ENCODE measurements around the gene TCEA3.

DNA sequence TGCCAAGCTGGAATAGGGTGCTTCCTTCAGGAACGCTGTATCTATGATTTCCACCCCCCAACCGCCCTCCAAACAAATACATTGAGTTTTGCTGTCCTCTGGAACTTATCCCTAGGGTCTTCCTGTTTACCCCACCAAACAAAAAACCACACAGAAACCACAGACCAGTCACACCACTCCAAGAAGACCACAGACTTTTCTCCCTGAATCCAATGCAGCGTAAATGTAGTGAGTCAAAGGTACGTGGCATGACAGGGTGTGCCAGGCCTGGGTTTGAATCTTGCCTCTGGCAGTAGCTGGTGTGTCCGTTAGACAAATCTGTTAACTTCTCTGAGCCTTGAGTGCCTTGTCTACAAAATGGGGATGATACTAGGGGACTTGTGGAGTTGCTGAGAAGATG, 31.7 kb upstream of the TCEA3 start:
- TF ChIP-seq EZH2 (IDR thresholded peaks at IDR 0.05; ENCODE audit: borderline replicate concordance, low read depth, low read length, severe bottlenecking) (no peak), MAX (IDR thresholded peaks at IDR 0.05; ENCODE audit: insufficient read depth, insufficient read length) (no peak), FOS (IDR thresholded peaks at IDR 0.05; ENCODE audit: borderline replicate concordance, insufficient read depth, low read length) (no peak), POLR2AphosphoS5 (IDR thresholded peaks at IDR 0.05; ENCODE audit: insufficient read depth, low read depth, low read length) (no peak)
- TF ChIP-seq, protein P1, sequence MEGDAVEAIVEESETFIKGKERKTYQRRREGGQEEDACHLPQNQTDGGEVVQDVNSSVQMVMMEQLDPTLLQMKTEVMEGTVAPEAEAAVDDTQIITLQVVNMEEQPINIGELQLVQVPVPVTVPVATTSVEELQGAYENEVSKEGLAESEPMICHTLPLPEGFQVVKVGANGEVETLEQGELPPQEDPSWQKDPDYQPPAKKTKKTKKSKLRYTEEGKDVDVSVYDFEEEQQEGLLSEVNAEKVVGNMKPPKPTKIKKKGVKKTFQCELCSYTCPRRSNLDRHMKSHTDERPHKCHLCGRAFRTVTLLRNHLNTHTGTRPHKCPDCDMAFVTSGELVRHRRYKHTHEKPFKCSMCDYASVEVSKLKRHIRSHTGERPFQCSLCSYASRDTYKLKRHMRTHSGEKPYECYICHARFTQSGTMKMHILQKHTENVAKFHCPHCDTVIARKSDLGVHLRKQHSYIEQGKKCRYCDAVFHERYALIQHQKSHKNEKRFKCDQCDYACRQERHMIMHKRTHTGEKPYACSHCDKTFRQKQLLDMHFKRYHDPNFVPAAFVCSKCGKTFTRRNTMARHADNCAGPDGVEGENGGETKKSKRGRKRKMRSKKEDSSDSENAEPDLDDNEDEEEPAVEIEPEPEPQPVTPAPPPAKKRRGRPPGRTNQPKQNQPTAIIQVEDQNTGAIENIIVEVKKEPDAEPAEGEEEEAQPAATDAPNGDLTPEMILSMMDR (IDR thresholded peaks at IDR 0.05; ENCODE audit: extremely low read depth in 1 of 2, insufficient read depth in 1 of 2, low read depth in 1 of 2, low read length in 2 of 2), result no peak
